ENCODE results near the gene TPRKB.
"Not testable (repeated sequence)": the region's sequence is repeated elsewhere in the genome, so short reads cannot be mapped to it uniquely, and the experiment has no call there.

TPRKB gene

DNA sequence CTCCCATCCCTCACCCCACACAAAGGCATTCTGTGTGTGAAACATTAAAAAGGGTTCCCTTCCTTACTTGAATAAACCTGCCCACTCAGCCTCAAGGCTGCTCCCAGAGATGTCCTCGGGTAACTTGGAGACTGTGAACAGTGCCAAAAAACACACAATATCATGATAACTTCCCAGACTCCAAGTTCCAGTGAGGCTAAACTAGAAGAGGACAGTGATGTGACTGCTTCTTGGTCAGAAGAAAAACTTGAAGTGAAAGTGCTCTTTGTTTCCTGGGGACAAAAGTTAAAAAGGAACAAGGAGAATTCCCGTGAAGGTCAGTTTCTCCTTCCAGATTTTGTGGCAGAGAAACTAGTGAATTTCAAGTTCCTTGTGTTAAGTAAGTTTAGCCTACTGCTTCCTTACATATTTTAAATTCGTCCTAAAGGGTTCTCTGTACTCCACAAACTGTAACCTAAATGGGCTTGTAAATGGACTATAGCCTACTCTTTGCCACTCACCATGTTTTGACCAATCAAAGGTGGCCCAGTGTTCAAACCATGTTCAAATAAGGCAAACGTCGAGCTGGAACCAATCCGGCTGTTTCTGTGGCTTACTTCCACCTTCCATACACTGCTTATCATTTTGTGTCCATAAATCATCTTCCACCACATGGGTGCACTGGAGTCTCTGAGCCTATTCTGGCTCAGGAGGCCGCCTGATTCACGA lies 20.4 kb downstream of the TPRKB start:
- Mint-ChIP-seq H3K4me3 (no peak overlapping the region), H3K27ac (no peak overlapping the region), H3K4me1 (peaks cover 6% of the 10 kb centered on the region), H3K9me3 (peaks cover 9% of the 10 kb centered on the region), H3K36me3 (peaks cover 12% of the 10 kb centered on the region), H3K27me3 (peaks cover 40% of the 10 kb centered on the region)
- ATAC-seq: no peak

DNA sequence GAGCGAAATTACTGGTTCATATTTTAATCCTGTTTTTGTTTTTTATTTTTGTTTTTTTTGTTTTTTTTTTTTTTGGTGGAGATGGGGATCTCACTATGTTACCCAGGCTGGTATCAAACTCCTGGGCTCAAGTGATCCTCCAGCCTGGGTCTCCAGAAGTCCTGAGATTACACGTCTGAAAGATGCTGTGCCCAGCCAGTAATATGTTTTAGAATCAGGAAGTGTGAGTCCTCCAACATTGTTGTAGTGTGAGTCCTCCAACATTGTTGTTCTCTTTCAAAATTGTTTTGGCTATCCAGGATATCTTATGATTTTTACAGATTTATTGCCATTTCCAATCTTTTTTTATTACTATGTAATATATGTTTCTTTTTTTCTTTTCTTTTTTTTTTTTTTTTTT lies 23.1 kb downstream of the TPRKB start:
- ATAC-seq: no peak
- Mint-ChIP-seq H3K4me1 (peaks cover 6% of the 10 kb centered on the region), H3K4me3 (no peak overlapping the region), H3K27me3 (peaks cover 67% of the 10 kb centered on the region), H3K9me3 (peaks cover 15% of the 10 kb centered on the region), H3K36me3 (peaks cover 6% of the 10 kb centered on the region), H3K27ac (no peak overlapping the region)

DNA sequence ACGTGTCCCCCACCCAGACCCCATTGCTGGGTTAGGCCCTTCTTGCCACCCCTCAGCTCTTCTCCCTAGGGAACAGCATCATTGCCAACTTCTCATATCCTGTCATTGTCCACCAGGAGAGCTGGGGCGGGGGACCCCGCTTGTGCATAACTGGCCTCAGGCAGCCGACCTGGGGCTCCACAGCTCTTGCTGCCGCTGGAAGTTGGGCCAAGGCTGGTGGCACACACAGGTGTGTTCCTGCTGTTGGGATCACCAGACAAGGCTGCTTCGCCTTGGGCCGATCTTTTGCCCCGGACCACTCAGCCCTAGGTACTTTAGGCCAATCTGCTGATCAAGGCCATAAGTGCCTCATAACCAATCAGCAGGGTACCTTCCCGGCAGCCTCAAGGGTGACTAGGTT lies 28.6 kb downstream of the TPRKB start:
- H3K36me3 Mint-ChIP-seq: peaks cover 2% of the 10 kb centered on the region
- H3K4me3 Mint-ChIP-seq: no peak overlapping the region
- peaks cover 7% of the 10 kb centered on the region for H3K9me3 Mint-ChIP-seq
- no peak for ATAC-seq
- no peaks in the 10 kb centered on the region for H3K4me1 Mint-ChIP-seq
- H3K27ac Mint-ChIP-seq: no peak overlapping the region
- H3K27me3 Mint-ChIP-seq: peaks cover 76% of the 10 kb centered on the region

DNA sequence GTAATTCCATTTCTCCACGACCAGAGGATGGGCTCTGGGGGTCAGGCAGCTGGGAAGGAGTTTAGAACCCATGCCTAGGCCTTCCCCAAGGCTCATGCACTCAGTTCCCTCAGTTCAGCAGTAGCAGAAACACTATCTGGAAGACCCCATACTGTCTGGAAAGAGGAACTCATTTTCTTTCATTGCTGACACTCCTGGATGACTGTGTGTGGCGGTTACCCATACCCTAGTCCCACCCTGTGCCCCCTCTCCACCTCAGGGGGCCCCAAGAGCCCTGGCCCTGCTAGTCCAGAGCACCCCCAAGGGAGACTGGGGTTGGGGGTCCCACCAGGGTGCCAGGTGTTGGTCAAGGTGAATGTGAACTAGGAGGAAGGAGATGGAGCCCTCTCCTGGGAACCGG lies 29.5 kb downstream of the TPRKB start:
- no peak overlapping the region for H3K4me3 Mint-ChIP-seq
- ATAC-seq: no peak
- no peaks in the 10 kb centered on the region for H3K4me1 Mint-ChIP-seq
- H3K27me3 Mint-ChIP-seq: peaks cover 82% of the 10 kb centered on the region
- peaks cover 6% of the 10 kb centered on the region for H3K9me3 Mint-ChIP-seq
- H3K27ac Mint-ChIP-seq: no peak overlapping the region
- no peaks in the 10 kb centered on the region for H3K36me3 Mint-ChIP-seq

DNA sequence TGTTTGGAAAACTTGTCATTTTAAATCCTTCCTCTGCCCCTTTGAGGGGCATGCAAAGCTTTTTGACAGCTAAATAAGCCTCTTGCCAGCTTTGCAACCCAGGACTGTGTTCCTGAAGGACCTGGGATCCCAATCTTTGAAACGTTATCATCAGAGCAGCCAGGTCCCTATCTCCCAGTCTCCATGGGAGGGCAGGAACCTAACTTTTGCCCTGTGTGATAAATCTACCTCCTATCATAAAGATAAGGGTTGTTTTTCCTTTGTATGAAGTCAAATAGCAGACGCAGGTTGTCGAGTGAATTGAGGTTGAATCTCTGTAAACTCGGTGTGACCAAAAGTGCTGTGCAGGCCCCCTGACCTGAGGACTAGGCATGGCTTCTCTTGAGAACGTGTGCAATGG lies 30.1 kb downstream of the TPRKB start:
- Mint-ChIP-seq H3K9me3 (peaks cover 6% of the 10 kb centered on the region), H3K4me3 (no peak overlapping the region), H3K36me3 (no peaks in the 10 kb centered on the region), H3K27ac (no peak overlapping the region), H3K27me3 (peaks cover 88% of the 10 kb centered on the region), H3K4me1 (no peaks in the 10 kb centered on the region)
- no peak for ATAC-seq

DNA sequence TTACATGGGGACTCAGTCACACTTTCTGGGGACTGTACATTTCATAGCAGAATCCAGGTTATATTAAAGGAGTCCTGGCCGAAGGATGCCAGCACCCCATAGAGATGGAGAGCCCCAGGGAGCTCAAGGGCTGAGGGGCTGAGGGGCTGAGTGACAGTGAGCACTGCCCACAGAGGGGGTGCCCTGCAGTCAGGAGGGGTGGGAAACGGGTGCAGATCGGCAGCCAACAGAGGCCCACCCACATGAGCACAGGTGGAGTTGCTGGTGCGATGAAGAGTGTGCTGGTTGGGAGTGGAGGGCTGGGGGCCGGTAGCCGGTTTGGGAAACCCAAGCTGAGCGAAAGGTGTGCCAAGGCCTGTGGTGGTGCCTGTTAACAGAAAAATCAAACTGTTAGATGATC lies 32.1 kb downstream of the TPRKB start:
- peaks cover 86% of the 10 kb centered on the region for H3K27me3 Mint-ChIP-seq
- H3K4me1 Mint-ChIP-seq: no peaks in the 10 kb centered on the region
- no peak overlapping the region for H3K4me3 Mint-ChIP-seq
- H3K27ac Mint-ChIP-seq: no peak overlapping the region
- H3K9me3 Mint-ChIP-seq: peaks cover 6% of the 10 kb centered on the region
- ATAC-seq: no peak
- H3K36me3 Mint-ChIP-seq: no peaks in the 10 kb centered on the region

DNA sequence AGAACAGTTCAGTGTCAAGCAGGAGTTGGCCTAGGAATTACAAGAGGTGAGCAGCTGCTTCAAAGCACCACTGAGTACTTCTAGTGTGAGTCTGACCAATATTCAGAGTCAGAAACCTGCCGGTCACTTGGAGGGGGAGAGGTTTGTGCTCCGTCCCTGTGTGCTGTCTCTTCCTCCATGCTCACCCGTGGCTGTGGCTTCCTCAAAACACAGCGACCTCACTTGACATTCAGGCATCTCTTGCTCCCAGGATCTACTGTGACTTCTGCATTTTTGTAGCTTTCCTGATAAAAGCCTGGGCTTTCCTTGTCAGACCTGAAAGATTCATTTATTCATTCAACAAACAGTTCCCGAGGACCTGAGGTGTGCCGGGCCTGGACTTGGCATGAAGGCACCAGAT lies 32.9 kb downstream of the TPRKB start:
- Mint-ChIP-seq H3K4me1 (no peaks in the 10 kb centered on the region), H3K27ac (no peak overlapping the region), H3K27me3 (peaks cover 78% of the 10 kb centered on the region), H3K36me3 (no peaks in the 10 kb centered on the region), H3K4me3 (no peak overlapping the region), H3K9me3 (no peaks in the 10 kb centered on the region)
- no peak for ATAC-seq

DNA sequence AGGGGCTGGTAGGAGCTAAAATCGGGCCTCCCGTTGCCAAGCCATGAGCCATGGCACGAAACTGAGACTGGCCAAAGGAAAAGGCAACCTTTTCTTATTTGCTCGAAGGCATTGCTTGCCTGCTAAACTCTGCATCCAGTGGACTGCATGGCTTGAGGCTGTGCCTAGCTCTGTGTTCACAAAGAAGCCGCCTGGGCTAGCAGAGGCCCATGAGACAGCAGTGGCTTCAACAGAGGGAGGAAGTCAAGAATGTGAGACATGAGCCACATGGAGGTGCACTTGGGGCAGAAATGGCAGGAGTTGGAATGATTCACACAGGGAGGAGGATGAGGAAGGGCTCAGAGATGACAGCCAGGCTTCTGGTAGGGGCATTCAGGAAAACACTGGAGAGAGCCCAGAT lies 33.5 kb downstream of the TPRKB start:
- H3K4me1 Mint-ChIP-seq: no peaks in the 10 kb centered on the region
- H3K36me3 Mint-ChIP-seq: no peaks in the 10 kb centered on the region
- H3K27me3 Mint-ChIP-seq: peaks cover 71% of the 10 kb centered on the region

DNA sequence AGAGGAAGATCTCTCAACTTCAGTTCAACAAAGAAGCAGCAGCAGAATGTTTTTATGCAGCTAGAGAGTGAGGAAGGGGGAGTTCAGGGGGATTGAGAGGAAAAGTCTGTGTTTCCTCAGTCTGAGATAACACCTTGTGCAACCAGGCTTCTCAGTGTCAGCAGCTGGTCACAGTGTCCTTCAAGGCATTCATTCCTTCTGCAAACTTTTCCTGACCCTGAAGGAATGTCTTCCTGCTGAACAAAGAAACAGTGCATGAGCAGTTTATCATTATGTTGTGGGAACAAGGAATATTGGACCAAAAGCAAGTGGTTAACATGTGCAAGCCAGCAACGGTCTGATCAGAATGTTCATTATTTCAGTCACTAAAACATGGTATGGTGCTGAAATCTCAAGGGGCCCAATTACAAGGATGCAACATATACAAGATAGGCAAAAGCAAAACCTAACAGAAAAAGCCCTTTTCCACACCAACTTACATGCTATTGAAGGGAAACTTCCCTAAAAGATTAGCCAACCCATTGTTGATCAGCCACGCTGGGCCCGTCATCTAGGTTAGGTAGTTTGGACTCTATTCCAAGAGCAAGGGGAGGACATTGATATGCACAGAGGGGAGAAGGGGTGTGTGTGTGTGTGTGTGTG lies 34.2 kb downstream of the TPRKB start:
- not testable (repeated sequence) for H3K4me3 Mint-ChIP-seq, H3K36me3 Mint-ChIP-seq, H3K9me3 Mint-ChIP-seq, H3K27ac Mint-ChIP-seq, H3K4me1 Mint-ChIP-seq, ATAC-seq
- H3K27me3 Mint-ChIP-seq: peaks cover 64% of the 10 kb centered on the region

More for the DNA sequence above, 33.5 kb downstream of the TPRKB start:
- no peak overlapping the region for H3K27ac Mint-ChIP-seq
- no peak for ATAC-seq
- H3K4me3 Mint-ChIP-seq: no peak overlapping the region
- no peaks in the 10 kb centered on the region for H3K9me3 Mint-ChIP-seq

DNA sequence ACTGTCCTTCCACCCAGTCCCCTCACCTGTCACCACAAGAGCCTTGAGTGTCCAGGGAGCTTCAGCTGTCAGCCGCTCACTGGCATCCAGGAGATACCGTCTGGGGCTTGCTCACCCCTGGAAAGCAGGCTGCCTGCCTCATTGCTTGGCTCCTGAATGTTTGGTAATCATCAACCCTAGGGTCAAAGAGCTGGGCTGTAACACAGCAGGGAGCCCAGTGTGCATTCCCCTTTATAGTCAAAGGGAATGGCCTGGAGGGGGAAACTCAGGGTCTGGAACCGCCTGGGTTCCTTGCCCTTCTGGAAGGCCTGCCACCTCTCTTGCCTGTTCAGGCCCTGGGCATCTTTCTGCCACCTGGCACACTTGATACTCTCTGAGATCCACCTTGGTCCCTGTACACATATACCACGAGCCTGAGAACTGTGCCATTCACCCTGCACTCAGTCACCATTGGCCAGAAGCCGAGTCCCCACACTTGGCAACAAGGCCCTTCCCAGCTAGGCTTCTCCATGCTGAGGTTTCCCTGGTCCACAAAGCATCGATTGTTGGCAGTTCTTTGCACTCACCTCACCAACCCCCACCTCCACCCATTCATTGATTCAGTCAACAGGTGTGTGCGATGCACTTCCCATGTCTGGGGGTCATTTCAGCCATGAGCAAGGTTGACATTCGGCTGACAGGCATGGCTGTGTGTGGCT lies 35.0 kb downstream of the TPRKB start:
- Mint-ChIP-seq H3K4me1 (no peaks in the 10 kb centered on the region), H3K27ac (no peak overlapping the region), H3K27me3 (peaks cover 57% of the 10 kb centered on the region), H3K36me3 (no peaks in the 10 kb centered on the region), H3K9me3 (peaks cover 3% of the 10 kb centered on the region), H3K4me3 (no peak overlapping the region)
- no peak for ATAC-seq

DNA sequence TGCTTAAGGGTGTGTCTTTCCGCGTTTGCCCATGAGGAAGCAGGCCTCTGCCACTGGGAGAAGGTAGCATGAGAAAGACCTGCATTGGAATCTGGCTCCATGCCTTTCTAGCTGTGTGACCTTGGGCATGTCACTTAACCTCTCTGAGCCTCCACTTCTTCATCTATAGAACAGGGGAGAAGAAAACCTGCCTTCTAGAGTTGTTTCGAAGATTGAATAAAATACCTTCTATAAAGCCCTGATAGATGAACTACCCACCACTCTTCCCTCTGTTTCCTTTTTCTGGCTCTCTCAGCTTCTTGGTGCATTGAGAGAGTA lies 35.7 kb downstream of the TPRKB start:
- ATAC-seq, H3K4me1 Mint-ChIP-seq, H3K4me3 Mint-ChIP-seq: not testable (repeated sequence)

DNA sequence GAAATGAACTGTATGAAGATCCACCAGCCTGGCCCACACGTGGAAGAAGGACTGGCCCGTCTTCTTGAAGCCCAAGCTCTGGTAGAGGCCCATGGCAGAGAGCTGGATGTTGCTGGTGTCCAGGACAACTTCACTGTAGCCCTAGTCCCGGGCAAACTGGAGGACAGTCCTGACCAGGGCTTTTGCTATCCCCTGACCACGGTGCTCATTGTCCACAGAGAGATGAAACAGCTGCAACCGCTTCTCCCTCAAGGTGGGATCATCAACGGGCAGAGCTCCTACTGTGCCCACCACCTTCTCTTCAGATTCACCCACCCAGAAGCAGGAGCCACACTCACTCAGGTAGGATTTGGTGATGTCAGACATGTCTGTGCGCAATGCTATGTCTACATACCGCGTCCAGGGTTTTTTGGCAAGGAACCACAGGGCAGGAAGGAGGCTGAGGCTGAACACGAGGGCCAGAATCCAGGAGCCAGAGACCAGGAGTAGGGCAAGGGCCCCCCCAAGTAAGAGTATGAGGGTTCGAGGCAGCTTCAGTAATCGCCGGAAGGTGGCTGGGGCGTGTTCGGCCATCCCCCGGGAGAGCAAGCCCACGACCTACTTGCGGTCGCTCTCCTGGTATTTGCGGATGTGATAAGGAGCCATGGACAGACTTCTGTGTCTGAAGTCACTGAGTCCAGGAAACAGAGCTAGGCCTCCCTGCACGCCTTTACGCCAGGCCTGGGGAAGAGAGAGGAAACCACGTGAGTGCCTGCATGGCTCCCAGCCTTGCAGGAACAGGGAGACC lies 36.3 kb downstream of the TPRKB start:
- ATAC-seq: no peak
- Mint-ChIP-seq H3K27ac (no peak overlapping the region), H3K27me3 (peaks cover 55% of the 10 kb centered on the region), H3K36me3 (no peaks in the 10 kb centered on the region), H3K4me1 (no peaks in the 10 kb centered on the region), H3K9me3 (peaks cover 3% of the 10 kb centered on the region), H3K4me3 (no peak overlapping the region)

More for the DNA sequence above, 35.7 kb downstream of the TPRKB start:
- not testable (repeated sequence) for H3K9me3 Mint-ChIP-seq, H3K36me3 Mint-ChIP-seq, H3K27ac Mint-ChIP-seq
- H3K27me3 Mint-ChIP-seq: peaks cover 57% of the 10 kb centered on the region

DNA sequence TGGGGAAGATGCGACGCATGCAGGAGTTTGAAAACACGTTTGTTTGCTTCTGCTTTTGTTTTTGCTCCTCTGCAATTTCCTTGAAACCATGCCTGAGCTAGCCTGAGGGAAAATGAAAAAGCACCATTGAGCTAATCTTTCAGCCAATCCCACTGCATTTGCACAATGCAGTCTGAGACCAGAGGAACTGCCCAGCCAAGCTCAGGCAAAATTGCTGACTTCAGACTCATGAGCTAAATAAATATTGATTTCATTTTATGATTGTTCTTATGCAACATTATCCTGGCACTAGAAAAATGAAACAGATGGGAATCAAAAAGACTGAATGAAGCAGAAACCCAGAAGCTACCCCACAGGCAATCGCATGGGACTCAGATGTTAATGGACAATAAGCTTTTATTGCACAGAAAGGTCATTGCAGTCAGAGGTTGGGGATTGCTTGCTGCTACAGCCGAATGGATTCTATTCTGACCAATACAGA lies 37.0 kb downstream of the TPRKB start:
- Mint-ChIP-seq H3K9me3 (peaks cover 3% of the 10 kb centered on the region), H3K27me3 (peaks cover 48% of the 10 kb centered on the region), H3K36me3 (no peaks in the 10 kb centered on the region), H3K4me3 (no peak overlapping the region), H3K4me1 (no peaks in the 10 kb centered on the region), H3K27ac (no peak overlapping the region)
- no peak for ATAC-seq

DNA sequence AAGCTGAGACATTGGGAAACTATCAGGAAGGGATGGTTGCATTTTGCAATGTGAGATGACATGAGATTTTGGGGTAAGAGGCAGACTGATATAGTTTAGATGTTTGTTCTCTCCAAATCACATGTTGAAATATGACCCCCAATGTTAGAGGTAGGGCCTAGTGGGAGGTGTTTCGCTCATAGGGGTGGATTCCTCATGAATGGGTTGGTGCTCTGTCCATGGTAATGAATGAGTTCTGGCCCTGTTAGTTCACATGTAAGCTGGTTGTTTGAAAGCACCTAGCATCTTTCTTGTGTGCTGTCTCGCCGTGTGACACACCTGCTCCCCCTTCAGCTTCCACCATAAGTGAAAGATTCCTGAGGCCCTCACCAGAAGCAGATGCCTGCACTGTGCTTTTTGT lies 37.7 kb downstream of the TPRKB start:
- Mint-ChIP-seq H3K27ac (no peak overlapping the region), H3K4me1 (no peaks in the 10 kb centered on the region), H3K27me3 (peaks cover 40% of the 10 kb centered on the region), H3K36me3 (no peaks in the 10 kb centered on the region), H3K9me3 (peaks cover 3% of the 10 kb centered on the region), H3K4me3 (no peak overlapping the region)
- no peak for ATAC-seq

DNA sequence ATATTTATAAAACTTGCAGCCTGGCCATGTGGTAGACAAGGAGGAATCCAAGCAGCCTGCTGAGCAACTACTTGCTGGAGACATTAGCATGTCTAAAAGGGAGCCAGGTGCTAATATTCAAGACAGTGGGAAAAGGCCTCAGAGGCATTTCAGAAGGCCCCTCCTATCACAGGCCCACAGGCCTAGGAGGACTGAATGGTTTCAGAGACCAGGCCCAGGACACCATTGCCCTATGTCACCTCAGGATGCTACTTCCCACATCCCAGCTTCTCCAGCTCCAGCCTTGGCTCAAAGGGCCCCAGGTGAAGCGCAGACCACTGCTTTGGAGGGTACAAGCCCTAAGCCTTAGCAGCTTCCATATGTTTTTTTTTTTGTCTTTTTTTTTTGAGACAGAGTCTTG lies 39.0 kb downstream of the TPRKB start:
- Mint-ChIP-seq H3K27me3 (peaks cover 27% of the 10 kb centered on the region), H3K27ac (no peak overlapping the region), H3K4me3 (no peak overlapping the region), H3K4me1 (no peaks in the 10 kb centered on the region), H3K36me3 (no peaks in the 10 kb centered on the region), H3K9me3 (peaks cover 3% of the 10 kb centered on the region)
- ATAC-seq: no peak

Measured in stimulated activated memory B cell treated with anti-CD40 and anti-IgM and Interleukin-4, amounts not matched to agents 10 μg/mL and 1 μg/mL and 100 μg/mL, for 72 hours (primary cell).